DMS153 treated with DMSO at 0.1 percent for 48 hours (cell line): Measurements from ENCODE around the gene CD244.
"Not testable (repeated sequence)": the region's sequence is repeated elsewhere in the genome, so short reads cannot be mapped to it uniquely, and the experiment has no call there.

Source experiments
- DNase-seq: peaks from one replicate; lab custom pipeline; 2025; ENCODE audit not compliant: unreplicated experiment; lab: John Stamatoyannopoulos, UW

The CD244 gene

GRCh38 chr1:160879056-160879455 lies 16.4 kb upstream of the CD244 start:
- no peak for DNase-seq

GRCh38 chr1:160877221-160877620 lies 14.5 kb upstream of the CD244 start:
- DNase-seq = no peak

- DNase-seq = no peak
These were observed 13.6 kb upstream of the CD244 start for GRCh38 chr1:160876311-160876710.

- not testable (repeated sequence) for DNase-seq
These were observed 12.9 kb upstream of the CD244 start for GRCh38 chr1:160875591-160875990.

GRCh38 chr1:160874935-160875334 lies 12.2 kb upstream of the CD244 start:
- DNase-seq = no peak

- no peak for DNase-seq
These were observed 5.5 kb upstream of the CD244 start for GRCh38 chr1:160868141-160868540.

GRCh38 chr1:160867651-160868050 lies 5.0 kb upstream of the CD244 start:
- DNase-seq = not testable (repeated sequence)

GRCh38 chr1:160866695-160867260 lies 4.1 kb upstream of the CD244 start:
- DNase-seq = no peak

GRCh38 chr1:160866001-160866694 lies 3.5 kb upstream of the CD244 start:
- no peak for DNase-seq

GRCh38 chr1:160865337-160865736 lies 2.6 kb upstream of the CD244 start:
- DNase-seq = no peak

GRCh38 chr1:160864173-160864572 lies 1.5 kb upstream of the CD244 start:
- no peak for DNase-seq

- DNase-seq = no peak
These were observed 1.1 kb upstream of the CD244 start for GRCh38 chr1:160863774-160864131.

GRCh38 chr1:160863061-160863773 lies 530 bp upstream of the CD244 start:
- no peak for DNase-seq

GRCh38 chr1:160860840-160861505 lies 1.7 kb downstream of the CD244 start:
- no peak for DNase-seq

GRCh38 chr1:160859166-160859565 lies 3.5 kb downstream of the CD244 start:
- no peak for DNase-seq

GRCh38 chr1:160858507-160858906 lies 4.2 kb downstream of the CD244 start:
- no peak for DNase-seq

GRCh38 chr1:160858097-160858496 lies 4.6 kb downstream of the CD244 start:
- no peak for DNase-seq

GRCh38 chr1:160855181-160855981 lies 7.3 kb downstream of the CD244 start:
- no peak for DNase-seq

- no peak for DNase-seq
These were observed 8.9 kb downstream of the CD244 start for GRCh38 chr1:160853754-160854153.

- no peak for DNase-seq
These were observed 9.7 kb downstream of the CD244 start for GRCh38 chr1:160853014-160853413.

GRCh38 chr1:160850993-160851392 lies 11.7 kb downstream of the CD244 start:
- DNase-seq = no peak
